Pericardium fibroblast (primary cell): ENCODE measurements around the gene NGLY1. TPM values are rescaled to one million over a fixed set of nuclear protein-coding genes. Genes with fewer than 3 reads are reported as not detected.

Experiments
- total RNA-seq: library from RNA; depleted of rRNA; stranded (reverse); fragments of >200 nt; gene quantifications from 2 replicates; pipeline ENCODE4 v1.2.3, GENCODE V29; 2015

NGLY1 gene, protein sequence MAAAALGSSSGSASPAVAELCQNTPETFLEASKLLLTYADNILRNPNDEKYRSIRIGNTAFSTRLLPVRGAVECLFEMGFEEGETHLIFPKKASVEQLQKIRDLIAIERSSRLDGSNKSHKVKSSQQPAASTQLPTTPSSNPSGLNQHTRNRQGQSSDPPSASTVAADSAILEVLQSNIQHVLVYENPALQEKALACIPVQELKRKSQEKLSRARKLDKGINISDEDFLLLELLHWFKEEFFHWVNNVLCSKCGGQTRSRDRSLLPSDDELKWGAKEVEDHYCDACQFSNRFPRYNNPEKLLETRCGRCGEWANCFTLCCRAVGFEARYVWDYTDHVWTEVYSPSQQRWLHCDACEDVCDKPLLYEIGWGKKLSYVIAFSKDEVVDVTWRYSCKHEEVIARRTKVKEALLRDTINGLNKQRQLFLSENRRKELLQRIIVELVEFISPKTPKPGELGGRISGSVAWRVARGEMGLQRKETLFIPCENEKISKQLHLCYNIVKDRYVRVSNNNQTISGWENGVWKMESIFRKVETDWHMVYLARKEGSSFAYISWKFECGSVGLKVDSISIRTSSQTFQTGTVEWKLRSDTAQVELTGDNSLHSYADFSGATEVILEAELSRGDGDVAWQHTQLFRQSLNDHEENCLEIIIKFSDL
- total RNA-seq, result 17.7 and 24.0 TPM in 2 replicates

GRCh38 chr3:25782938-25783660 is at the start of gene NGLY1:
Gene NGLY1, minus strand, starts transcription at chr3:25783443. Its CDS starts 53 bp downstream, at chr3:25783390.

DNA sequence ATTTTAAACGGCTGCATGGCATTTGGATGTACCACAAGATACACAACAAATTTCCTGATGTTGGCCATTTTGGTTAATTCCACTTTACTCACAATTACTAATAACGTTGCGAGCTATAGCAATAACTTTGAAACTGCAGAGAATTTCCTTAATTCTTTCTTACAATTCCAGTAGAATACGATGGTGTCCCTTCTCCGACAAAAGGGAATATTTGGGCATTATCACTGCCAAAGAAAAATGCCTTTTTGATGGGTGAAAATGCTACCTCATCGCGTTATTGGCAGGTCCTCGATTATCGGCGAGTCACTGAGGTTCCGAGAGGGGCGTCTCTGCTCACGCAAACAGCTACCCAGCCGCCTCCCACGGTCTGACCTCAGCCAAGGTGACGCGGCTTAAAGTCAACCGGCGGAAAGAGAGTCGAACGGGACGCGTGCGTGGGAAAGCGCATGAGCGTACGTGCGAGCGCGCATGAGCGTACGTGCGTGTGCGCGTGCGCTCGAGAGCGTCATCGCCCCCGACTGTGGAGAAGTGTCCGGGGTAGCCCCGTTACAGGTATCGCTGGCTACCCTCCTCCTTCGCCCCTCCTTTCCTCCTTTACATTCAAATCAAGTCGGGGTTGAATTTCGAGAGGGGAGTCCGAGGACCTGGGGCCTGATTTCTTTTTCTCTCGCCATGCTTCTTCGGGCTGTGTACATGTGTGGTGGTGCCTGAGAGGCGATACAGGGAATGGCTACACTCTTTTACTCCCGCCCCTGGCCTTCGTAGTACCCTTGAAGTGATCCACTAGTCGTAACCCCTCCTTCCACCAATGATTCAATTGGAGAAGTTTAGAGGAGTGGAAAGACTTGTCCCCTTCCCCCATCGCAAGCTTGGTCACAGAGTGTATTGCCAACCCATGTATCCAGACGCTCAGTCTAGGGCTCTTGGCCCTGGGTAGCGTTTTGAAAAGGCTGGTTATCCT is 6.6 kb upstream of the NGLY1 start, which contains the start of gene OXSM:
OXSM (plus strand) TSS at position 495 of the 961 bp plus-strand sequence. CDS start 931 bp downstream, outside the sequence.

Other genes with a start within 250 kb of the NGLY1 start
- 40.4 and 40.6 TPM in 2 replicates for gene TOP2B, start 118.5 kb downstream of the NGLY1 start, total RNA-seq
- gene OXSM, start 6.6 kb upstream of the NGLY1 start, total RNA-seq, result 6.8 TPM in 2 replicates